Esophagus muscularis mucosa (tissue), 4 donors: Measurements from ENCODE around the gene ZBTB12.

Source experiments
- CTCF ChIP-seq, 3 experiments: fragments of 200-600 bp in 2 of 3; fragments of 450-650 bp in 1 of 3; sonication (generic) in 2 of 3; IDR thresholded peaks; one replicate each; pipeline ENCODE4 v1.5.1; 2017 to 2019; ENCODE audit warnings: antibody characterized with exemption in 3 of 3, mild to moderate bottlenecking in 2 of 3, moderate library complexity in 1 of 3
- EP300 ChIP-seq: sonication (generic); formaldehyde crosslinking; IDR thresholded peaks from one replicate; pipeline ENCODE4 v1.6.1; 2017; ENCODE audit warnings: antibody characterized with exemption
- POLR2A ChIP-seq: fragments of 450-650 bp; IDR thresholded peaks from one replicate; pipeline ENCODE4 v1.6.1; 2017; ENCODE audit warnings: antibody characterized with exemption, moderate library complexity, mild to moderate bottlenecking, low read depth
- POLR2AphosphoS5 ChIP-seq, 2 donors: sonication (generic); formaldehyde crosslinking; IDR thresholded peaks; one replicate each; pipeline ENCODE4 v1.6.1; 2017; ENCODE audit warnings: antibody characterized with exemption in 2 of 2

- no peak for TF ChIP-seq CTCF (IDR thresholded peaks at IDR 0.05)
- no peak for TF ChIP-seq POLR2A
- TF ChIP-seq POLR2AphosphoS5 (IDR thresholded peaks at IDR 0.05), result no peak
- no peak for TF ChIP-seq EP300
Observed at GRCh38 chr6:31851485-31851832, 50.4 kb downstream of the ZBTB12 start.
